H1 (cell line): ENCODE data around the gene SLC39A8. TPM values are rescaled to one million over a fixed set of nuclear protein-coding genes. Genes with fewer than 3 reads are reported as not detected.

Experiments
- CTCF ChIA-PET: fragments of 300-600 bp; sonication (Branson Sonifier 250); formaldehyde crosslinking; loops from one replicate; lab custom pipeline; 2021; ENCODE audit not compliant: partially characterized antibody; lab: Charles Lee
- POLR2A ChIA-PET: fragments of 300-600 bp; sonication (Branson Sonifier 250); formaldehyde crosslinking; loops from one replicate; lab custom pipeline; 2021; ENCODE audit warnings: inconsistent platforms; ENCODE audit not compliant: partially characterized antibody; lab: Charles Lee
- DNase-seq, 2 experiments: peaks; one replicate each; pipeline versions ENCODE4 v3.0.0 to v3.0.0-alpha.2; 2010 to 2022; ENCODE audit warnings: low spot score in 2 of 2, low read depth in 1 of 2, mixed read lengths in 1 of 2
- FAIRE-seq: peaks from 2 replicates; lab custom pipeline; 2011; peaks lifted over from hg19 to GRCh38; lab: Jason Lieb, UNC
- H2AFZ ChIP-seq: 2 replicates; pipeline ENCODE4 v1.8.1; 2012; ENCODE audit warnings: low read length, inconsistent platforms
- H2AK5ac ChIP-seq: 2 replicates; pipeline ENCODE4 v1.6.1; 2013; ENCODE audit warnings: low read depth, low read length
- H2BK120ac ChIP-seq: replicated peaks from 2 replicates; pipeline ENCODE3; 2013; ENCODE audit warnings: low read depth, low read length, inconsistent platforms
- H2BK12ac ChIP-seq: 2 replicates; pipeline ENCODE4 v1.6.1; 2013; ENCODE audit warnings: low read depth, low read length
- H2BK15ac ChIP-seq: 2 replicates; pipeline ENCODE4 v1.6.1; 2013; ENCODE audit warnings: low read length
- H2BK20ac ChIP-seq: 2 replicates; pipeline ENCODE4 v1.6.1; 2013; ENCODE audit warnings: low read length
- H2BK5ac ChIP-seq: 2 replicates; pipeline ENCODE4 v1.6.1; 2013; ENCODE audit warnings: low read depth, low read length
- H3K14ac ChIP-seq: 2 replicates; pipeline ENCODE4 v1.6.1; 2013; ENCODE audit warnings: inconsistent platforms; ENCODE audit not compliant: insufficient read length
- H3K18ac ChIP-seq: 2 replicates; pipeline ENCODE4 v1.6.1; 2013; ENCODE audit warnings: low read length; ENCODE audit errors: extremely low read depth
- H3K23ac ChIP-seq: 2 replicates; pipeline ENCODE4 v1.6.1; 2013; ENCODE audit warnings: inconsistent platforms; ENCODE audit not compliant: insufficient read length
- H3K23me2 ChIP-seq: 2 replicates; pipeline ENCODE4 v1.6.1; 2013; ENCODE audit warnings: low read depth, low read length
- H3K27ac ChIP-seq: 2 replicates; pipeline ENCODE4 v1.6.1; 2011; ENCODE audit warnings: low read depth, low read length, inconsistent platforms
- H3K27me3 ChIP-seq, 4 experiments: replicated peaks in 1 of 4; 1 replicate in 1 of 4; 2 replicates in 3 of 4; pipeline versions ENCODE4 v1.6.1 to v1.8.1; 2011 to 2013; ENCODE audit warnings: low read length in 3 of 4, mild to moderate bottlenecking in 3 of 4, inconsistent platforms in 2 of 4, mixed read lengths in 2 of 4, moderate library complexity in 1 of 4; ENCODE audit not compliant: control insufficient read depth in 3 of 4, insufficient read depth in 3 of 4; ENCODE audit errors: extremely low read depth in 1 of 4
- H3K36me3 ChIP-seq, 4 experiments: 2 replicates each; pipeline versions ENCODE4 v1.6.1 to v1.8.1; 2011 to 2013; ENCODE audit warnings: mild to moderate bottlenecking in 4 of 4, low read length in 3 of 4, moderate library complexity in 2 of 4, control low read depth in 1 of 4, inconsistent platforms in 1 of 4; ENCODE audit not compliant: insufficient read depth in 4 of 4, control insufficient read depth in 2 of 4
- H3K4ac ChIP-seq: replicated peaks from 2 replicates; pipeline ENCODE3; 2013; ENCODE audit warnings: low read length, low read depth, mixed read lengths, inconsistent platforms; ENCODE audit not compliant: insufficient read length
- H3K4me1 ChIP-seq, 4 experiments: replicated peaks in 1 of 4; 1 replicate in 1 of 4; 2 replicates in 3 of 4; pipeline versions ENCODE4 v1.6.1 to v1.8.1; 2011 to 2013; ENCODE audit warnings: low read length in 3 of 4, inconsistent platforms in 2 of 4, mixed read lengths in 1 of 4; ENCODE audit not compliant: insufficient read depth in 4 of 4, control insufficient read depth in 3 of 4
- H3K4me2 ChIP-seq, 2 experiments: 2 replicates each; pipeline versions ENCODE4 v1.6.1 to v1.8.1; 2011 to 2013; ENCODE audit warnings: low read depth in 2 of 2, low read length in 2 of 2, control low read depth in 1 of 2, inconsistent platforms in 1 of 2, mild to moderate bottlenecking in 1 of 2; ENCODE audit not compliant: insufficient read depth in 1 of 2
- H3K4me3 ChIP-seq, 4 experiments: fragments of 200-600, 300-600 bp in 1 of 4; sonication (generic), shearing (Covaris generic), sonication (Bioruptor Twin) in 1 of 4; 2 replicates each; pipeline versions ENCODE4 v1.5.1 to v1.8.1; 2011 to 2016; ENCODE audit warnings: low read length in 4 of 4, low read depth in 3 of 4, control low read depth in 2 of 4, inconsistent platforms in 2 of 4, mild to moderate bottlenecking in 2 of 4, mixed read lengths in 1 of 4, moderate library complexity in 1 of 4; ENCODE audit not compliant: insufficient read depth in 2 of 4; ENCODE audit errors: extremely low read depth in 1 of 4
- H3K56ac ChIP-seq: replicated peaks from 2 replicates; pipeline ENCODE3; 2013; ENCODE audit warnings: low read depth, mild to moderate bottlenecking, mixed read lengths, low read length, inconsistent platforms; ENCODE audit not compliant: insufficient read length
- H3K79me1 ChIP-seq: 2 replicates; pipeline ENCODE4 v1.6.1; 2013; ENCODE audit warnings: low read depth, low read length, control low read depth
- H3K79me2 ChIP-seq, 2 experiments: 2 replicates each; pipeline versions ENCODE4 v1.6.1 to v1.8.1; 2012 to 2013; ENCODE audit warnings: low read length in 2 of 2, mild to moderate bottlenecking in 2 of 2, inconsistent platforms in 1 of 2; ENCODE audit not compliant: insufficient read depth in 2 of 2, control insufficient read depth in 1 of 2
- H3K9ac ChIP-seq, 4 experiments: replicated peaks in 1 of 4; 1 replicate in 1 of 4; 2 replicates in 3 of 4; pipeline versions ENCODE4 v1.6.1 to v1.8.1; 2011 to 2013; ENCODE audit warnings: low read depth in 3 of 4, low read length in 3 of 4, control low read depth in 2 of 4, mild to moderate bottlenecking in 2 of 4, moderate library complexity in 2 of 4, inconsistent platforms in 1 of 4; ENCODE audit errors: extremely low read depth in 1 of 4
- H3K9me3 ChIP-seq, 2 experiments: 2 replicates each; pipeline versions ENCODE4 v1.6.1 to v1.8.1; 2012 to 2013; ENCODE audit warnings: mild to moderate bottlenecking in 2 of 2, moderate library complexity in 2 of 2, control low read depth in 1 of 2, inconsistent platforms in 1 of 2, low read depth in 1 of 2, low read length in 1 of 2, mixed read lengths in 1 of 2; ENCODE audit not compliant: insufficient read depth in 2 of 2
- H4K20me1 ChIP-seq, 2 experiments: replicated peaks in 1 of 2; 2 replicates each; pipeline versions ENCODE3 to v1.8.1; 2011 to 2013; ENCODE audit warnings: inconsistent platforms in 2 of 2, low read length in 2 of 2, mild to moderate bottlenecking in 1 of 2; ENCODE audit not compliant: insufficient read depth in 2 of 2, control insufficient read depth in 1 of 2
- H4K5ac ChIP-seq: 2 replicates; pipeline ENCODE4 v1.6.1; 2013; ENCODE audit warnings: low read length, low read depth, mixed read lengths, inconsistent platforms; ENCODE audit not compliant: insufficient read length
- H4K8ac ChIP-seq: 2 replicates; pipeline ENCODE4 v1.8.0; 2013; ENCODE audit warnings: mild to moderate bottlenecking, moderate library complexity, low read length, inconsistent platforms; ENCODE audit not compliant: insufficient read depth; ENCODE audit errors: extremely low read depth
- H4K91ac ChIP-seq: replicated peaks from 2 replicates; pipeline ENCODE3; 2013; ENCODE audit warnings: low read length, mixed read lengths, inconsistent platforms; ENCODE audit not compliant: insufficient read length
- BRCA1 ChIP-seq: IDR thresholded peaks from 2 replicates; pipeline ENCODE4 v1.6.1; 2012; ENCODE audit warnings: low read depth, low read length, improper control_type of control experiment
- CHD1 ChIP-seq: IDR thresholded peaks from 2 replicates; pipeline ENCODE4 v1.6.1; 2012; ENCODE audit warnings: low read depth, low read length, improper control_type of control experiment
- CHD2 ChIP-seq: IDR thresholded peaks from 2 replicates; pipeline ENCODE4 v1.6.1; 2012; ENCODE audit warnings: low read length, improper control_type of control experiment
- EP300 ChIP-seq, 2 experiments: IDR thresholded peaks; 1 replicate in 1 of 2; 2 replicates in 1 of 2; pipeline ENCODE4 v1.6.1; 2011 to 2012; ENCODE audit warnings: low read depth in 2 of 2, low read length in 2 of 2, mild to moderate bottlenecking in 2 of 2, borderline replicate concordance in 1 of 2, inconsistent platforms in 1 of 2, moderate library complexity in 1 of 2
- EZH2 ChIP-seq: fragments of 200-600 bp; sonication (generic); IDR thresholded peaks from 2 replicates; pipeline ENCODE4 v1.7.1; 2012; ENCODE audit warnings: low read depth, mild to moderate bottlenecking, moderate library complexity, low read length, inconsistent platforms; ENCODE audit not compliant: severe bottlenecking
- GABPA ChIP-seq: IDR thresholded peaks from 2 replicates; pipeline ENCODE4 v1.6.1; 2011; ENCODE audit warnings: mild to moderate bottlenecking, low read length, moderate library complexity, borderline replicate concordance; ENCODE audit not compliant: insufficient read depth
- POU5F1 ChIP-seq: IDR thresholded peaks from 2 replicates; pipeline ENCODE4 v1.6.1; 2011; ENCODE audit warnings: low read depth, mild to moderate bottlenecking, low read length, moderate library complexity
- RBBP5 ChIP-seq: IDR thresholded peaks from 2 replicates; pipeline ENCODE4 v1.7.1; 2012; ENCODE audit warnings: low read depth, mild to moderate bottlenecking, inconsistent platforms, low read length, moderate library complexity, borderline replicate concordance
- SP4 ChIP-seq: IDR thresholded peaks from 2 replicates; pipeline ENCODE4 v1.6.1; 2012; ENCODE audit warnings: low read length, inconsistent platforms
- TCF12 ChIP-seq: IDR thresholded peaks from 2 replicates; pipeline ENCODE4 v1.6.1; 2011; ENCODE audit warnings: low read depth, mild to moderate bottlenecking, low read length
- TEAD4 ChIP-seq: IDR thresholded peaks from 2 replicates; pipeline ENCODE4 v1.6.1; 2012; ENCODE audit warnings: low read depth, low read length, inconsistent platforms, mixed read lengths
- USF2 ChIP-seq: IDR thresholded peaks from 2 replicates; pipeline ENCODE4 v1.6.1; 2011; ENCODE audit warnings: low read length, improper control_type of control experiment
- WGBS, 2 experiments: shearing (Covaris generic) in 1 of 2; methylation state at CpG; one replicate each; pipeline versions ENCODE4 v1.1.6 to v1.1.7; 2013 to 2015; ENCODE audit warnings: low lambda C conversion rate in 2 of 2, mixed read lengths in 2 of 2, inconsistent platforms in 1 of 2, low coverage in 1 of 2, missing lambda C conversion rate in 1 of 2; ENCODE audit not compliant: insufficient replicate concordance in 2 of 2, insufficient coverage in 1 of 2, insufficient read length in 1 of 2; ENCODE audit errors: extremely low coverage in 1 of 2, missing lambda C conversion rate in 1 of 2; 5-methylcytosine and 5-hydroxymethylcytosine counted together
- polyA plus RNA-seq, 7 experiments: library from polyadenylated mRNA; depleted of rRNA in 3 of 7; stranded (reverse) in 5 of 7; unstranded in 2 of 7; fragments of >200 nt in 5 of 7; fragments of 200-250 nt in 2 of 7; gene quantifications; 1 replicate in 5 of 7; 2 replicates in 1 of 7; 4 replicates in 1 of 7; pipeline versions ENCODE4 v1.2.1 to v1.2.3, GENCODE V29; 2011 to 2013; ENCODE audit warnings: missing spikeins in 2 of 7, mixed read lengths in 2 of 7
- total RNA-seq: library from RNA; stranded (reverse); fragmentation: NEBNext Ultra II Directional; extraction: Animal tissue kit (Norgen Biotek cat#: 25700); gene quantifications from 2 replicates; pipeline ENCODE4 v1.2.1, GENCODE V29; 2021
- TF ChIP-seq, protein P1 (sequence below): IDR thresholded peaks from 2 replicates; pipeline ENCODE4 v1.6.1; 2012; ENCODE audit warnings: inconsistent platforms

The SLC39A8 gene
- total and polyA plus RNA-seq, 2 of the 8 experiments (the other 6 are each of a cell fraction or from before 2014, with no cell fraction given) = 6.4 to 38.7 TPM

DNA sequence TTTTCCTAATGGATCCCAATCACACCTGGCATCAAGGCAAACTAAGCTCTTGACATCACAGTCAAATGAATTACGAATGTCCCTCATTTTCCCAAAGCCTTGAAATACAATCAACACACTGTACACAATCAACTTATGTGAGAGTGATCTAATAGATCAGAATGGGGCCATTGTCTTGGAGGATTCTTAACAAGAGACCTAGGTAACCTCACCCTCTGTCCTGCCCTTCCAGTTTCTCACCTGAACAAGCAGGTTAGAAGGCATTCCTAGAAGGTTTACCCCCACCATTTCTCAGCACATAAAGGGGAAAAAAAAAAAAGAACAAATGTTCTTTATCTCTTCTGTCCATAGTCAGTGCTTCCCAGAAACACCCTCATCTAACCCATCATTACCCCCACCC, 6.3 kb downstream of the SLC39A8 start:
- 96% methylated on average over 1 of the region's 1 CpG; no CpG with 5 or more reads in 1 of the 2 experiments for WGBS, 2 experiments
- Histone ChIP-seq H3K9me3 (no peaks in the 10 kb centered on the region), H3K18ac (no peak overlapping the region), H2BK15ac (no peak overlapping the region), H4K8ac (no peak overlapping the region), H4K91ac (no peak overlapping the region), H3K4me2 (no peak overlapping the region), H2AK5ac (no peak overlapping the region), H3K36me3 (no peaks in the 10 kb centered on the region), H3K4me3 (no peak overlapping the region), H3K27me3 (peaks cover 0 to 9% (median 6%) of the 10 kb centered on the region in 4 experiments; a peak in 2 of 7 replicates), H2BK5ac (no peak overlapping the region), H2BK12ac (no peak overlapping the region), H3K27ac (no peak overlapping the region), H3K23me2 (peaks cover 4% of the 10 kb centered on the region), H2BK120ac (no peak overlapping the region), H3K79me2 (peaks cover 0 to 20% of the 10 kb centered on the region in 2 experiments; a peak in 1 of 4 replicates), H3K4ac (no peak overlapping the region), H2BK20ac (no peak overlapping the region), H3K9ac (no peak overlapping the region), H3K56ac (no peak overlapping the region), H2AFZ (no peak overlapping the region), H3K23ac (no peak overlapping the region), H3K4me1 (peaks cover 0 to 7% (median 5%) of the 10 kb centered on the region in 4 experiments; a peak in 4 of 7 replicates), H3K79me1 (no peaks in the 10 kb centered on the region), H4K20me1 (no peaks in the 10 kb centered on the region), H3K14ac (no peak overlapping the region), H4K5ac (no peak overlapping the region)
- FAIRE-seq (no peak), DNase-seq (no peak)
- ChIA-PET POLR2A (no interaction called here), CTCF (interaction anchor here (1.0 to 1.4 kb wide), 3 partner anchors 16 to 161 kb away, joined by 3 read pairs; no protein-coding TSS in a partner anchor)
- TF ChIP-seq CHD1 (no peak), CHD2 (no peak), USF2 (no peak), TEAD4 (no peak), GABPA (no peak), RBBP5 (no peak), POU5F1 (no peak), SP4 (no peak), BRCA1 (no peak), TCF12 (no peak), EP300 (IDR thresholded peaks at IDR 0.05; ENCODE audit: borderline replicate concordance in 1 of 2, low read depth in 2 of 2, low read length in 2 of 2) (no peak), EZH2 (no peak)
- TF ChIP-seq, protein P1, sequence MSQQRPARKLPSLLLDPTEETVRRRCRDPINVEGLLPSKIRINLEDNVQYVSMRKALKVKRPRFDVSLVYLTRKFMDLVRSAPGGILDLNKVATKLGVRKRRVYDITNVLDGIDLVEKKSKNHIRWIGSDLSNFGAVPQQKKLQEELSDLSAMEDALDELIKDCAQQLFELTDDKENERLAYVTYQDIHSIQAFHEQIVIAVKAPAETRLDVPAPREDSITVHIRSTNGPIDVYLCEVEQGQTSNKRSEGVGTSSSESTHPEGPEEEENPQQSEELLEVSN = no peak
